A549 (cell line): ENCODE results near the gene TMEM171.

ENCODE experiments used
- CHD4 ChIP-seq: fragments of 200-600 bp; sonication (generic); IDR thresholded peaks from 2 replicates; pipeline ENCODE4 v1.6.1; 2016; ENCODE audit warnings: antibody characterized with exemption, mild to moderate bottlenecking, borderline replicate concordance
- EP300 ChIP-seq, 2 experiments: fragments of >200 bp; sonication (Bioruptor Twin); formaldehyde crosslinking; IDR thresholded peaks; 2 replicates in 1 of 2; 3 replicates in 1 of 2; pipeline ENCODE4 v1.6.1; 2016 to 2017
- ESRRA ChIP-seq: fragments of 150-350 bp; IDR thresholded peaks from 2 replicates; pipeline ENCODE4 v1.6.1; 2014; ENCODE audit warnings: mild to moderate bottlenecking, low read length, borderline replicate concordance
- JUN ChIP-seq, 2 experiments: fragments of >200 bp; sonication (Bioruptor Twin); formaldehyde crosslinking; IDR thresholded peaks; 2 replicates in 1 of 2; 3 replicates in 1 of 2; pipeline ENCODE4 v1.6.1; 2016 to 2017
- KDM1A ChIP-seq: fragments of 200-600 bp; sonication (generic); IDR thresholded peaks from 2 replicates; pipeline ENCODE4 v1.6.1; 2016; ENCODE audit warnings: low read depth, mild to moderate bottlenecking
- NR3C1 ChIP-seq: fragments of >200 bp; sonication (Bioruptor Twin); formaldehyde crosslinking; IDR thresholded peaks from 3 replicates; pipeline ENCODE4 v1.6.1; 2017
- POLR2A ChIP-seq: IDR thresholded peaks from 2 replicates; pipeline ENCODE4 v1.6.1; 2012; ENCODE audit warnings: mild to moderate bottlenecking, low read length
- SMC3 ChIP-seq: fragments of >200 bp; sonication (Bioruptor Twin); formaldehyde crosslinking; IDR thresholded peaks from 3 replicates; pipeline ENCODE4 v1.6.1; 2018; ENCODE audit warnings: inconsistent platforms
- SREBF2 ChIP-seq: fragments of 450-650 bp; IDR thresholded peaks from 2 replicates; pipeline ENCODE4 v1.6.1; 2014; ENCODE audit warnings: mild to moderate bottlenecking, moderate library complexity
- ZC3H11A ChIP-seq: fragments of 450-650 bp; IDR thresholded peaks from 2 replicates; pipeline ENCODE4 v1.6.1; 2014; ENCODE audit warnings: antibody characterized with exemption, mild to moderate bottlenecking
- TF ChIP-seq, protein P1 (sequence below): fragments of >200 bp; sonication (Bioruptor Twin); formaldehyde crosslinking; IDR thresholded peaks from 3 replicates; pipeline ENCODE4 v1.5.1; 2016
- TF ChIP-seq, protein P2 (sequence below): IDR thresholded peaks from 2 replicates; pipeline ENCODE4 v1.6.1; 2012; ENCODE audit warnings: low read depth, borderline replicate concordance
- TF ChIP-seq, protein P3 (sequence below): fragments of 150-350 bp; IDR thresholded peaks from 2 replicates; pipeline ENCODE4 v1.6.1; 2014; ENCODE audit warnings: low read depth, mild to moderate bottlenecking, low read length
- TF ChIP-seq, protein P4 (sequence below): IDR thresholded peaks from 2 replicates; pipeline ENCODE4 v1.6.1; 2012

DNA sequence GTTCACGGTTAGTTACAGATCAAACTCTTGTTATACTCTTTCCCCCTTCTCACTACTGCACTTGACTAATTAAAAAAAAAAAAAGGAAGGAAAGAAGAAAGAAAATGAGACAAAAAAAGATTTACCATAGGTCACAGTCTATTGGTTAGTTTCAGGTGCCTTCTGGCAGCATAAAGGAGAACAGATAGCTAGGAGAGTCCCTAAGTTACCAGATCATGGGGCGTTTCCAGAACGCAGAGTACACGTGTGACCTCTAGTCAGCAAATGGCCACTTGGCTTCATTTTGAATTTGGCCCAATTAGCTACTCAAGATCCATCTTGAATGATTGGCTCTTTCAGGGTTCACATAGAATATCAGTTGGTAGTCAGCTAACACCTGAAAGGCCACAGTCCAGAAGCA is 20.3 kb upstream of the TMEM171 start:
- TF ChIP-seq, protein P1, sequence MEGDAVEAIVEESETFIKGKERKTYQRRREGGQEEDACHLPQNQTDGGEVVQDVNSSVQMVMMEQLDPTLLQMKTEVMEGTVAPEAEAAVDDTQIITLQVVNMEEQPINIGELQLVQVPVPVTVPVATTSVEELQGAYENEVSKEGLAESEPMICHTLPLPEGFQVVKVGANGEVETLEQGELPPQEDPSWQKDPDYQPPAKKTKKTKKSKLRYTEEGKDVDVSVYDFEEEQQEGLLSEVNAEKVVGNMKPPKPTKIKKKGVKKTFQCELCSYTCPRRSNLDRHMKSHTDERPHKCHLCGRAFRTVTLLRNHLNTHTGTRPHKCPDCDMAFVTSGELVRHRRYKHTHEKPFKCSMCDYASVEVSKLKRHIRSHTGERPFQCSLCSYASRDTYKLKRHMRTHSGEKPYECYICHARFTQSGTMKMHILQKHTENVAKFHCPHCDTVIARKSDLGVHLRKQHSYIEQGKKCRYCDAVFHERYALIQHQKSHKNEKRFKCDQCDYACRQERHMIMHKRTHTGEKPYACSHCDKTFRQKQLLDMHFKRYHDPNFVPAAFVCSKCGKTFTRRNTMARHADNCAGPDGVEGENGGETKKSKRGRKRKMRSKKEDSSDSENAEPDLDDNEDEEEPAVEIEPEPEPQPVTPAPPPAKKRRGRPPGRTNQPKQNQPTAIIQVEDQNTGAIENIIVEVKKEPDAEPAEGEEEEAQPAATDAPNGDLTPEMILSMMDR = no peak
- TF ChIP-seq CHD4 (no peak), ZC3H11A (no peak), KDM1A (no peak), SMC3 (no peak), JUN (IDR thresholded peaks at IDR 0.05) (no peak), POLR2A (no peak), ESRRA (no peak), EP300 (IDR thresholded peaks at IDR 0.05) (no peak), NR3C1 (no peak), SREBF2 (no peak)
- TF ChIP-seq, protein P2, sequence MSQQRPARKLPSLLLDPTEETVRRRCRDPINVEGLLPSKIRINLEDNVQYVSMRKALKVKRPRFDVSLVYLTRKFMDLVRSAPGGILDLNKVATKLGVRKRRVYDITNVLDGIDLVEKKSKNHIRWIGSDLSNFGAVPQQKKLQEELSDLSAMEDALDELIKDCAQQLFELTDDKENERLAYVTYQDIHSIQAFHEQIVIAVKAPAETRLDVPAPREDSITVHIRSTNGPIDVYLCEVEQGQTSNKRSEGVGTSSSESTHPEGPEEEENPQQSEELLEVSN = no peak
- TF ChIP-seq, protein P3, sequence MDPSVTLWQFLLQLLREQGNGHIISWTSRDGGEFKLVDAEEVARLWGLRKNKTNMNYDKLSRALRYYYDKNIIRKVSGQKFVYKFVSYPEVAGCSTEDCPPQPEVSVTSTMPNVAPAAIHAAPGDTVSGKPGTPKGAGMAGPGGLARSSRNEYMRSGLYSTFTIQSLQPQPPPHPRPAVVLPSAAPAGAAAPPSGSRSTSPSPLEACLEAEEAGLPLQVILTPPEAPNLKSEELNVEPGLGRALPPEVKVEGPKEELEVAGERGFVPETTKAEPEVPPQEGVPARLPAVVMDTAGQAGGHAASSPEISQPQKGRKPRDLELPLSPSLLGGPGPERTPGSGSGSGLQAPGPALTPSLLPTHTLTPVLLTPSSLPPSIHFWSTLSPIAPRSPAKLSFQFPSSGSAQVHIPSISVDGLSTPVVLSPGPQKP = no peak
- TF ChIP-seq, protein P4, sequence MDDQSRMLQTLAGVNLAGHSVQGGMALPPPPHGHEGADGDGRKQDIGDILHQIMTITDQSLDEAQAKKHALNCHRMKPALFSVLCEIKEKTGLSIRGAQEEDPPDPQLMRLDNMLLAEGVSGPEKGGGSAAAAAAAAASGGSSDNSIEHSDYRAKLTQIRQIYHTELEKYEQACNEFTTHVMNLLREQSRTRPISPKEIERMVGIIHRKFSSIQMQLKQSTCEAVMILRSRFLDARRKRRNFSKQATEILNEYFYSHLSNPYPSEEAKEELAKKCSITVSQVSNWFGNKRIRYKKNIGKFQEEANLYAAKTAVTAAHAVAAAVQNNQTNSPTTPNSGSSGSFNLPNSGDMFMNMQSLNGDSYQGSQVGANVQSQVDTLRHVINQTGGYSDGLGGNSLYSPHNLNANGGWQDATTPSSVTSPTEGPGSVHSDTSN = no peak
